ENCODE measurements around the gene SPINDOC.
"Not testable (repeated sequence)": the region's sequence is repeated elsewhere in the genome, so short reads cannot be mapped to it uniquely, and the experiment has no call there.

Gene SPINDOC

GRCh38 chr11:63791495-63792167, 21.6 kb upstream of the SPINDOC start:
- DNase-seq = no peak

- DNase-seq = no peak
These were observed 20.1 kb upstream of the SPINDOC start for GRCh38 chr11:63793161-63793560.

- DNase-seq = no peak
These were observed 18.2 kb upstream of the SPINDOC start for GRCh38 chr11:63795066-63795465.

- no peak for DNase-seq
These were observed 12.3 kb upstream of the SPINDOC start for GRCh38 chr11:63800921-63801320.

GRCh38 chr11:63802637-63803414, 10.4 kb upstream of the SPINDOC start:
- DNase-seq = no peak

GRCh38 chr11:63804259-63804658, 9.0 kb upstream of the SPINDOC start:
- no peak for DNase-seq

GRCh38 chr11:63805844-63806415, 7.3 kb upstream of the SPINDOC start:
- no peak for DNase-seq

- not testable (repeated sequence) for DNase-seq
These were observed 2.9 kb upstream of the SPINDOC start for GRCh38 chr11:63810383-63810782.

GRCh38 chr11:63811522-63811921, 1.7 kb upstream of the SPINDOC start:
- DNase-seq = no peak

GRCh38 chr11:63813563-63814382, 517 bp downstream of the SPINDOC start:
- no peak for DNase-seq

- DNase-seq = no peak
These were observed 1.1 kb downstream of the SPINDOC start for GRCh38 chr11:63814383-63814736.

GRCh38 chr11:63816166-63816565, 2.9 kb downstream of the SPINDOC start:
- DNase-seq = no peak

GRCh38 chr11:63816732-63817131, 3.5 kb downstream of the SPINDOC start:
- no peak for DNase-seq

- no peak for DNase-seq
These were observed 4.7 kb downstream of the SPINDOC start for GRCh38 chr11:63817758-63818498.

- DNase-seq = no peak
These were observed 5.4 kb downstream of the SPINDOC start for GRCh38 chr11:63818609-63819008.

- DNase-seq = no peak
These were observed 8.2 kb downstream of the SPINDOC start for GRCh38 chr11:63821411-63821810.

- DNase-seq = no peak
These were observed 13.4 kb downstream of the SPINDOC start for GRCh38 chr11:63826471-63827190.

- DNase-seq = peak; percentile 5
These were observed 16.7 kb downstream of the SPINDOC start for GRCh38 chr11:63829823-63830489.

GRCh38 chr11:63831326-63831725, 18.1 kb downstream of the SPINDOC start:
- DNase-seq = no peak

- DNase-seq = no peak
These were observed 19.1 kb downstream of the SPINDOC start for GRCh38 chr11:63832336-63832735.

- no peak for DNase-seq
These were observed 19.8 kb downstream of the SPINDOC start for GRCh38 chr11:63833048-63833447.
